Osteocyte (in vitro differentiated cells): ENCODE data around the gene AREL1. TPM values are rescaled to one million over a fixed set of nuclear protein-coding genes. Genes with fewer than 3 reads are reported as not detected.
A peak's percentile ranks its signal among the peaks of the same experiment; 100 is the strongest.

Experiments used
- DNase-seq: peaks from one replicate; pipeline ENCODE4 v3.0.0; 2021; ENCODE audit warnings: mixed read lengths; ENCODE audit not compliant: unreplicated experiment; ENCODE audit errors: extremely low spot score
- H3K27ac Mint-ChIP-seq: one replicate; pipeline ENCODE4 v1.8.0; 2021; ENCODE audit warnings: mild to moderate bottlenecking, mixed read lengths; ENCODE audit not compliant: unreplicated experiment
- H3K27me3 Mint-ChIP-seq: one replicate; pipeline ENCODE4 v1.8.0; 2021; ENCODE audit warnings: mixed read lengths; ENCODE audit not compliant: unreplicated experiment
- H3K36me3 Mint-ChIP-seq: one replicate; pipeline ENCODE4 v1.8.0; 2021; ENCODE audit warnings: mixed read lengths; ENCODE audit not compliant: unreplicated experiment
- H3K4me1 Mint-ChIP-seq: one replicate; pipeline ENCODE4 v1.8.0; 2021; ENCODE audit warnings: mixed read lengths; ENCODE audit not compliant: unreplicated experiment
- H3K4me3 Mint-ChIP-seq: one replicate; pipeline ENCODE4 v1.8.0; 2021; ENCODE audit warnings: mild to moderate bottlenecking, moderate library complexity, mixed read lengths; ENCODE audit not compliant: unreplicated experiment
- H3K9me3 Mint-ChIP-seq: one replicate; pipeline ENCODE4 v1.8.0; 2021; ENCODE audit warnings: mixed read lengths; ENCODE audit not compliant: unreplicated experiment
- total RNA-seq: library from RNA; stranded (reverse); gene quantifications from 2 replicates; pipeline ENCODE4 v1.2.1, GENCODE V29; 2021
- TF ChIP-seq, protein P1 (sequence below): fragments of 200-600 bp; sonication (generic); IDR thresholded peaks from 2 replicates; pipeline ENCODE4 v1.5.0; 2021; ENCODE audit warnings: antibody characterized with exemption, mild to moderate bottlenecking, moderate library complexity

Gene AREL1
- total RNA-seq, 1 donor from 2014 or later, result 45.6 TPM

DNA sequence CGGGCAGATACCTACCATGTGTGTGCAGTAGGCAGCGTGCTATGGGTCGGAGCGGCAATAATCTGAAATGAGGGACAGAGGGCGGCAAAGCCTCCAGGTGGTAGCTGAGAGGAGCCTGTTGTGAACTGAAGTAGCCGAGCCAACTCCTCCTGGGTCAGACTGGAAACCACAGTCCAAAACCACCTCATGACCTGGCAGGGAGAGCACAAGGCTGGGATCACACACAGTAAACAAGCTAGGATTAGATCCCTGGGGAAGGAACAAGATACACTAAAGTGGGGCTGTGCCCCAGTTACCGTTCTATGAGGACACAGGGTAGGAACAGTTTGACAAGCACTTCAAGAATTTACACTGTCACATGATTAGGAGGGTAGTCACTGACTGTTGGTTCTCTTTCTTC is 49.0 kb downstream of the AREL1 start:
- Mint-ChIP-seq H3K4me1 (peaks cover 17% of the 10 kb centered on the region), H3K9me3 (no peaks in the 10 kb centered on the region), H3K27me3 (no peaks in the 10 kb centered on the region), H3K36me3 (peaks cover 58% of the 10 kb centered on the region), H3K4me3 (no peak overlapping the region), H3K27ac (no peak overlapping the region)
- peak; percentile 68 for DNase-seq
- TF ChIP-seq, protein P1, sequence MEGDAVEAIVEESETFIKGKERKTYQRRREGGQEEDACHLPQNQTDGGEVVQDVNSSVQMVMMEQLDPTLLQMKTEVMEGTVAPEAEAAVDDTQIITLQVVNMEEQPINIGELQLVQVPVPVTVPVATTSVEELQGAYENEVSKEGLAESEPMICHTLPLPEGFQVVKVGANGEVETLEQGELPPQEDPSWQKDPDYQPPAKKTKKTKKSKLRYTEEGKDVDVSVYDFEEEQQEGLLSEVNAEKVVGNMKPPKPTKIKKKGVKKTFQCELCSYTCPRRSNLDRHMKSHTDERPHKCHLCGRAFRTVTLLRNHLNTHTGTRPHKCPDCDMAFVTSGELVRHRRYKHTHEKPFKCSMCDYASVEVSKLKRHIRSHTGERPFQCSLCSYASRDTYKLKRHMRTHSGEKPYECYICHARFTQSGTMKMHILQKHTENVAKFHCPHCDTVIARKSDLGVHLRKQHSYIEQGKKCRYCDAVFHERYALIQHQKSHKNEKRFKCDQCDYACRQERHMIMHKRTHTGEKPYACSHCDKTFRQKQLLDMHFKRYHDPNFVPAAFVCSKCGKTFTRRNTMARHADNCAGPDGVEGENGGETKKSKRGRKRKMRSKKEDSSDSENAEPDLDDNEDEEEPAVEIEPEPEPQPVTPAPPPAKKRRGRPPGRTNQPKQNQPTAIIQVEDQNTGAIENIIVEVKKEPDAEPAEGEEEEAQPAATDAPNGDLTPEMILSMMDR, result no peak

DNA sequence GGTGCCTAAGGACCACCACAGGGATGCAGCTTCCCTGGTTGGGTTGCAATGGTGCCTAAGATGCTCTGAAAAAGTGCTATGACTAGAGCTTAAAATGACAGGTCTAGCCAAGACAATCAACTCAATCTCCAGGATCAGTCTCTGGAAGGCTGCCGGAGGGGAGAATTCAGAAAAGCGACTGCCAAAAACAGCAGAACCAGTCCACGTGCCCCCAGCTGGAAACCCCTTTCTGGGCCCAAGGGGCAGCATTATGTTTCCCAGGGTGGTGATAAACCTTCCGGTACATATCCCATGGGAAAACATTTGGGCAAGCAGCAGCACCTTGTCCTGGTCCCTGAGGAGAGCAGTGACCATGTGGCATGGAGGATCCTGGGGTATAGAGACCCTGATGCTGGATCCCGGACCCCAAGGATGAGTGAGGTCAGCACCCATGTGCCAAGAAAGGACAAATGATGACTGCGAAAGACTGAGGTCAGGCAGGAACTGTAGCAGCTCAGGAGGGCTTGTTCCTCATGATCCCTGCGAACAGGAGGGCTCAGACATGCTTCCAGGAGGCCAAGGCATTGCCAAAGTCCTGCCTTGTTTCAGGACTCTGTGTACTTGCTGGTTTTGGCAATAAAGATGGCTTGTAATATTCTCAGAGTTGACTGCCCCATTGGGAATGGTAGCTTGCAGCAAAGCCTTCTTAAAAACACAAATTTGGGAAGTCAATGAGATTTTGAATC is 51.0 kb downstream of the AREL1 start:
- Mint-ChIP-seq H3K27ac (no peak overlapping the region), H3K36me3 (peaks cover 47% of the 10 kb centered on the region)

DNA sequence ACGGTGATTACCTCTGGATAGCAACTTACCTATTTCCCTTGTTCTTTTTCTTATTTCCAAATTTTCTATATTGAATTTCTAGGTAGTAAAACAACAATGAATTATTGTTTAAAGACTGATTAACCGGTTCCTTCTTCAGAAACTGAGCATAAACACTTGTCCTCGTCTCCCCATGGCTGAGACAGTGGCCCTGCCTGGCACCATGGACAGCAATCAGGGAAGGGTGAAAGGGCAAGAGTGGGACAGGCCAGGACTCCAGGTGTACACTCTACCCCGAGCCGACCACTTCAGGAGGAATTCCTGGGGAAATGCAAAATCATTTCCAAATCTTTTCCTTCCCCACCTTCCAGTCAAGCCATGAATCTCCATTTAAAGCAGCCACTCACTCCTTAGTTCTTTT is 52.0 kb downstream of the AREL1 start:
- TF ChIP-seq, protein P1, result no peak
- Mint-ChIP-seq H3K36me3 (peaks cover 41% of the 10 kb centered on the region), H3K27ac (peak overlapping the region; percentile 45), H3K27me3 (no peaks in the 10 kb centered on the region), H3K4me3 (no peak overlapping the region), H3K9me3 (no peaks in the 10 kb centered on the region), H3K4me1 (peaks cover 35% of the 10 kb centered on the region)
- peak; percentile 44 for DNase-seq

More for the DNA sequence above, 51.0 kb downstream of the AREL1 start:
- Mint-ChIP-seq H3K4me3 (no peak overlapping the region), H3K9me3 (no peaks in the 10 kb centered on the region), H3K27me3 (no peaks in the 10 kb centered on the region), H3K4me1 (peaks cover 28% of the 10 kb centered on the region)
- peak; percentile 56 for DNase-seq
- TF ChIP-seq, protein P1, result no peak

DNA sequence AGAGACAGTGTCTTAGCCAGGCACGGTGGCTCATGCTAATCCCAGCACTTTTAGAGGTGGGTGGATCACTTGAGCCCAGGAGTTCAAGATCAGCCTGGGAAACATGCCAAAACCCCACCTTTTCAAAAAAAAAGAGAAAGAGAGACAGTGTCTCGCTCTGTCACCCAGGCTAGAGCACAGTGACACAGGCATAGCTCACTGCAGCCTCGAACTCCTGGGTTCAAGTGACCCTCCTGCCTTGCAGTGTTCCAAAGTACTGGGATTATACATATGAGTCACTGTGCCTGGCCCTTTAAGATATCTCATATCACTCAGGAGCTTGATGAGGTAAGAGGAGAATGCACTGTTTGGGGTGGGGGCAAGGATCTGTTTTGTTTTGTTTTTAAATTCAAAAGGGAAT is 52.7 kb downstream of the AREL1 start:
- TF ChIP-seq, protein P1, result no peak
- Mint-ChIP-seq H3K27ac (peak overlapping the region; percentile 85), H3K9me3 (no peaks in the 10 kb centered on the region), H3K36me3 (peaks cover 35% of the 10 kb centered on the region), H3K27me3 (no peaks in the 10 kb centered on the region), H3K4me1 (peaks cover 42% of the 10 kb centered on the region), H3K4me3 (no peak overlapping the region)
- DNase-seq, result no peak

DNA sequence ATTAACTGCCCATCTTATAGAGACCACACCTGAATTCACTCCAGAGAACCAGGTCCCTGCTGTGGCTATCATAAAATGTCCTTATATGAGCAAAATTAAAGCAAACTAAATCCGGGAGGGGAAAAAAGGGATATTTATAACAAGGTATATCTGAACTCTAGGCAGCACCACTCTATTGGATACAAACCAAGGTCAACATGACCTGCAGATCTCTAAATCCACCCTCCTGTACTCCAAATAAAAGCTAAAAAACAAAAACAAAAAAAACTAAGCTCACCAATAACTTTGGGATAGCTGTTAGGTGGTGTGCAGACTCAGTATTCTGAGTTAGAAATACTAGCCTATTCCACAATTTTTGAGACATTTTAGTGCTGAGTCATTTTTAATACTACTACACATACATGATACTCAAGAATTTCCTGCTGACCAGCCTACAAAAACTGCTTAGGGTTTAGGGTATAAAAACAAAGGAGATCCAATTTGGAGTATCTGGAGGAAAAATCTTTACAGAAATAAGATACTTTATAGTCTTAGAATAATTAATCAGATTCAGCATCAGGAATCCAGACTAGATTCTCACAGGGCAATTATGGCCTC is 54.2 kb downstream of the AREL1 start:
- DNase-seq, result no peak
- peaks cover 51% of the 10 kb centered on the region for H3K4me1 Mint-ChIP-seq
- no peak overlapping the region for H3K4me3 Mint-ChIP-seq
- peaks cover 26% of the 10 kb centered on the region for H3K36me3 Mint-ChIP-seq
- TF ChIP-seq, protein P1, result no peak
- no peaks in the 10 kb centered on the region for H3K27me3 Mint-ChIP-seq
- peak overlapping the region; percentile 85 for H3K27ac Mint-ChIP-seq
- no peaks in the 10 kb centered on the region for H3K9me3 Mint-ChIP-seq
